SU-DHL-6 (cell line): Measurements from ENCODE around the gene SORL1-AS1.

Experiments
- EZH2phosphoT487 ChIP-seq: fragments of 200-600 bp; sonication (generic), shearing (Covaris generic); conservative IDR thresholded peaks from 2 replicates; pipeline ENCODE4 v1.6.1; 2018; ENCODE audit warnings: mild to moderate bottlenecking, antibody characterized with exemption, low read length, moderate library complexity, mixed read lengths
- TF ChIP-seq, protein P1 (sequence below): fragments of 200-600 bp; sonication (generic); IDR thresholded peaks from one replicate; pipeline ENCODE4 v1.5.1; 2017; ENCODE audit warnings: antibody characterized with exemption, mild to moderate bottlenecking, low read length, moderate library complexity; ENCODE audit not compliant: insufficient read depth, poor library complexity, severe bottlenecking

DNA sequence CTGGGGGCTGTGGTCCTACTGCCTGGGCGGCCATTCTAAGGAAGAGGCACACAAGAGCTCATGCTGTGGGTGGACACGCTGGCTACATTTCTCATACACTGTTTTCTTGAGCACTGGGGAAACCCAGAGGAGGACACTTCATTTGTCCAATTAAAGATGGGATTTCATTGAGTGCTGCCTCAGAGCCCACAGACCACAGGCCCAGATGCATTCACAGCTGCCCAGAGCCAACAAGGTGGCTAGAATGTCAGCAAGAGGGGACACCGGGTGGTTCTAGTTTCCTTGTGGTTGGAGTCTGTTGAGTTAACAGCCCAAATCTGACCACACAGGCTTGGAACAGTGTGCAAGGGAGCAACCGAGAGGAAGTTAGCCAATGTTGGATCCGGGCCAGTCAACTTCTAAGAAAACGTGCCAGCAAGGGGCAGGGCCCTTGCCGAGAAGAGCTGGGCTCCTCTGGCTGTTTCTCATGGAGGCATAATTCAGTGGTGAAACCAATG is 35.7 kb downstream of the SORL1-AS1 start:
- TF ChIP-seq, protein P1, sequence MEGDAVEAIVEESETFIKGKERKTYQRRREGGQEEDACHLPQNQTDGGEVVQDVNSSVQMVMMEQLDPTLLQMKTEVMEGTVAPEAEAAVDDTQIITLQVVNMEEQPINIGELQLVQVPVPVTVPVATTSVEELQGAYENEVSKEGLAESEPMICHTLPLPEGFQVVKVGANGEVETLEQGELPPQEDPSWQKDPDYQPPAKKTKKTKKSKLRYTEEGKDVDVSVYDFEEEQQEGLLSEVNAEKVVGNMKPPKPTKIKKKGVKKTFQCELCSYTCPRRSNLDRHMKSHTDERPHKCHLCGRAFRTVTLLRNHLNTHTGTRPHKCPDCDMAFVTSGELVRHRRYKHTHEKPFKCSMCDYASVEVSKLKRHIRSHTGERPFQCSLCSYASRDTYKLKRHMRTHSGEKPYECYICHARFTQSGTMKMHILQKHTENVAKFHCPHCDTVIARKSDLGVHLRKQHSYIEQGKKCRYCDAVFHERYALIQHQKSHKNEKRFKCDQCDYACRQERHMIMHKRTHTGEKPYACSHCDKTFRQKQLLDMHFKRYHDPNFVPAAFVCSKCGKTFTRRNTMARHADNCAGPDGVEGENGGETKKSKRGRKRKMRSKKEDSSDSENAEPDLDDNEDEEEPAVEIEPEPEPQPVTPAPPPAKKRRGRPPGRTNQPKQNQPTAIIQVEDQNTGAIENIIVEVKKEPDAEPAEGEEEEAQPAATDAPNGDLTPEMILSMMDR = no peak
- TF ChIP-seq EZH2phosphoT487 = no peak
